ENCODE measurements around the gene BACH2. TPM values are rescaled to one million over a fixed set of nuclear protein-coding genes. Genes with fewer than 3 reads are reported as not detected.
"Not testable (repeated sequence)": the region's sequence is repeated elsewhere in the genome, so short reads cannot be mapped to it uniquely, and the experiment has no call there.

Gene BACH2
- total RNA-seq, 1 donor: under 0.01 TPM

DNA sequence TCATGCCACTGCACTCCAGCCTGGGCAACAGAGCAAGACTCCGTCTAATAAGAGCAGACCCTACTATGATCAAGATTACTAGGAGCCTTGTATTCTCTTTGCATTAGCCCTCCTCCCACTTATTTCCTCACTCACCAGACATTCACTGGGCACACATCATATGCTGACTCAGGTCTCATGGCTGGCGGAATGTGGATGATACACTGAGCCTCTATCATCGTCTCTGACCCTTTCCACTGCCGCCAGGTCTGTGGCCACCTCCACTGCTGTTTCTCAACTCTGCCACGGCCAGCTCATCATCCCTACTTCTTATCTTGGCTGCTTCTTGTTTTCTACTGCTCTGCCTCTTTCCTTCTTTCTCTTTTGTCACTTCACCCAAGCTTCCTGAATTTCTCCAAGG, 161.0 kb downstream of the BACH2 start:
- H3K4me3 ChIP-seq (ENCODE audit: low read depth, low read length): no peak overlapping the region
- peak; percentile 34 for DNase-seq (ENCODE audit: low read depth)
- TF ChIP-seq, protein P1, sequence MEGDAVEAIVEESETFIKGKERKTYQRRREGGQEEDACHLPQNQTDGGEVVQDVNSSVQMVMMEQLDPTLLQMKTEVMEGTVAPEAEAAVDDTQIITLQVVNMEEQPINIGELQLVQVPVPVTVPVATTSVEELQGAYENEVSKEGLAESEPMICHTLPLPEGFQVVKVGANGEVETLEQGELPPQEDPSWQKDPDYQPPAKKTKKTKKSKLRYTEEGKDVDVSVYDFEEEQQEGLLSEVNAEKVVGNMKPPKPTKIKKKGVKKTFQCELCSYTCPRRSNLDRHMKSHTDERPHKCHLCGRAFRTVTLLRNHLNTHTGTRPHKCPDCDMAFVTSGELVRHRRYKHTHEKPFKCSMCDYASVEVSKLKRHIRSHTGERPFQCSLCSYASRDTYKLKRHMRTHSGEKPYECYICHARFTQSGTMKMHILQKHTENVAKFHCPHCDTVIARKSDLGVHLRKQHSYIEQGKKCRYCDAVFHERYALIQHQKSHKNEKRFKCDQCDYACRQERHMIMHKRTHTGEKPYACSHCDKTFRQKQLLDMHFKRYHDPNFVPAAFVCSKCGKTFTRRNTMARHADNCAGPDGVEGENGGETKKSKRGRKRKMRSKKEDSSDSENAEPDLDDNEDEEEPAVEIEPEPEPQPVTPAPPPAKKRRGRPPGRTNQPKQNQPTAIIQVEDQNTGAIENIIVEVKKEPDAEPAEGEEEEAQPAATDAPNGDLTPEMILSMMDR (IDR thresholded peaks at IDR 0.05; ENCODE audit: insufficient read depth, low read depth, low read length): no peak

DNA sequence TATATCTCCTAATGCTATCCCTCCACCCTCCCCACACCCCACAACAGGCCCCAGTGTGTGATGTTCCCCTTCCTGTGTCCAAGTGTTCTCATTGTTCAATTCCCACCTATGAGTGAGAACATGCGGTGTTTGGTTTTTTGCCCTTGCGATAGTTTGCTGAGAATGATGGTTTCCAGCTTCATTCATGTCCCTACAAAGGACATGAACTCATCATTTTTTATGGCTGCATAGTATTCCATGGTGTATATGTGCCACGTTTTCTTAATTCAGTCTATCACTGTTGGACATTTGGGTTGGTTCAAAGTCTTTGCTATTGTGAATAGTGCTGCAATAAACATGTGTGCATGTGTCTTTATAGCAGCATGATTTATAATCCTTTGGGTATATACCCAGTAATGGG, 163.0 kb downstream of the BACH2 start:
- not testable (repeated sequence) for H3K4me3 ChIP-seq (ENCODE audit: low read depth, low read length); DNase-seq (ENCODE audit: low read depth)

DNA sequence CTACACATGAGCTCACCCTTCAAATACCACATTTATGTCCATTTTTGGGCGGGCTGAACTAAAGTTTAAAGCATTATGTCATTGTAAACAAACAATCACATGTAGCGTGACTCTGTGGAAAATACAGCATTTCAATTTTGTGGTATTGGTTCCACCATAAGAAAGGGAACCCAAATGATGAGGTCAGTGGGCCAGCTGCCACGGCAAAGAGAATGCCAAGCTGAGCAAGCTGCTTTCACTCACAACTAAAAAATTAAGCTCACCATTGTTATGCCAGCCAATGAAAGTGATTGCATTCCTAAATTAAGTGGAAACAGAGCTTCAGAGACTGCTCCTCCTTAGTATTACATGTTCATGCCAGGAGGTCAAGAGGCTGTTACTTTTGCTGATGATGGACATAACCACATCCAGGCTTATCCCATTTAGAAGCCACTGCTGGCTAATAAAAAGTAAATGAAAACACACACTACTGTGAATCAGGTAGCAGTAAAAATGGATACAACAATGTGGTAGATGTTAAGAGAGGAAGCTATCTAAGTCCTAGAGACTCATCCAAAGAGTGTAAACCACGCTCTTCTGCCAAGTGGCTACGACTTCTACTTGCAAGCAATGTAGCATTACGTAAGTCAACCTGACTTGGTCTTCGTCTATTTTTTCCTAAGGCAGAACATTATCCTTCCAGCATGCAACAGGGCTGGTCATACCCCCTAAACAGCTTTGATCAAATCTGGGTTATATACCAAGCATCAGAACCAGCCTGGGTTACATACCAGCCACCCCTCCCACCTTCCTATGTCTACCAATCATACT, 164.8 kb downstream of the BACH2 start:
- H3K4me3 ChIP-seq (ENCODE audit: low read depth, low read length): no peak overlapping the region
- TF ChIP-seq, protein P1 (IDR thresholded peaks at IDR 0.05; ENCODE audit: insufficient read depth, low read depth, low read length): no peak
- peak; percentile 15 for DNase-seq (ENCODE audit: low read depth)

DNA sequence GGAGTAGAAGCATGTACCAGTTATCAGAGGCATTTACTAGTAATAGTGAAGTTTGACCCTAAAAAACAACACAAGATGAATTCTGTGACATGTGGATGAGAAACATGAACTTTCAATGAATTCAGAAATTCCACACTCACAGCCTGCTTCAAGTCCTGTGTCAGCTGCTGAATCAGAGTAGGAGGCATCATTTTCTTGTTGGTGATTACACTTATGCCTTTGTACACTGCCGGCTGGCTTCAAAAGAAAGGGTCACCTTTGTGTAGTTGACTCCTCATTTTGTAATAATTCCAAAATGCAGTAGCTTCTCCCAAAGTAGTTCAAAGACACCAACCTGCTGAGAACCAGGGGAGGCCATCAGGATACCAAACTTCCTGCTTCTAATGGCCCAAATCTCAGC, 165.5 kb downstream of the BACH2 start:
- no peak for DNase-seq (ENCODE audit: low read depth)
- TF ChIP-seq, protein P1 (IDR thresholded peaks at IDR 0.05; ENCODE audit: insufficient read depth, low read depth, low read length): no peak
- no peak overlapping the region for H3K4me3 ChIP-seq (ENCODE audit: low read depth, low read length)

DNA sequence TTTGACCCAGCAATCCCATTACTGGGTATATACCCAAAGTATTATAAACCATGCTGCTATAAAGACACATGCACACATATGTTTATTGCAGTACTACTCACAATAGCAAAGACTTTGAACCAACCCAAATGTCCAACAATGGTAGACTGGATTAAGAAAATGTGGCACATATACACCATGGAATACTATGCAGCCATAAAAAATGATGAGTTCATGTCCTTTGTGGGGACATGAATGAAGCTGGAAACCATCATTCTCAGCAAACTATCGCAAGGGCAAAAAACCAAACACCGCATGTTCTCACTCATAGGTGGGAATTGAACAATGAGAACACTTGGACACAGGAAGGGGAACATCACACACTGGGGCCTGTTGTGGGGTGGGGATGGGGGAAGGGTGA, 168.0 kb downstream of the BACH2 start:
- not testable (repeated sequence) for DNase-seq (ENCODE audit: low read depth); H3K4me3 ChIP-seq (ENCODE audit: low read depth, low read length)

DNA sequence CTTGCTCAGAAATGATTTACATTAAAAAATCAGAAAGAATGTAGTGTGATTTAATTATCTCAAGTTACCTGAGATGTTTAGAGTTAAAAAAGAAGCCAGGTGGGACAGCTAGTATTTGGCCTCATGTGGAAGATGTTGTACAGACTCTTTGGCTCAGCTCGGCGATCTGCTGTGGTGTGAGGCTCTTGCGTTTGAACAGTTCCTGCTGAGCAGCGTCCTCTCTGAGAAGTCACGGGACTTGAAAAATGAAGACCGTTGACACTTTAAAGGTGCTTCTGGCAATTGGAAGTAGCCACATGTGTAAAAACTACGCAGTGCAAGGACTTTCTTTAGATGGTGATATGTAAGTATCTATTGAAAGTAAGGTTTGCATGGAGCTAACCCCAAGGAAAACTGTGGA, 169.0 kb downstream of the BACH2 start:
- DNase-seq (ENCODE audit: low read depth): no peak
- H3K4me3 ChIP-seq (ENCODE audit: low read depth, low read length): no peak overlapping the region
- TF ChIP-seq, protein P1 (IDR thresholded peaks at IDR 0.05; ENCODE audit: insufficient read depth, low read depth, low read length): no peak

DNA sequence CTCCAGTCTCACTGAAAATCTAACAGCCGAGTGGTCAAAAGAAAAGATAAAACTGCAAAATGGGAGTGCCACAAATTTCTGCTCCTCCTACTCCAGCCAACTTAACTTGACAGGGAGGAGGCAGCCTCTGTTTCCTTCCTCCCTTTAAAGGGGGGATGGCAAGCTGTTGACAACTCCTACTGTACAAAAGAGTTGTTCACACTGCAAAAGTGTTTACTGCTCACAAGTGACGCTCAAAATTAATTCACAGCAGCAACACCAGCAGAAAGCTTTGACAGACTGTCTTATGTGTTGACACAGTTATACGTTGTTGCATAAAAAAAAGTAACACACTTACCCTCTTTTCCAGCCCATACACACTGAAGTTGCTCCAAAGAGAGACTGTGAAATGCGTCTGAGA, 169.8 kb downstream of the BACH2 start:
- no peak for DNase-seq (ENCODE audit: low read depth)
- TF ChIP-seq, protein P1 (IDR thresholded peaks at IDR 0.05; ENCODE audit: insufficient read depth, low read depth, low read length): no peak
- H3K4me3 ChIP-seq (ENCODE audit: low read depth, low read length): no peak overlapping the region

DNA sequence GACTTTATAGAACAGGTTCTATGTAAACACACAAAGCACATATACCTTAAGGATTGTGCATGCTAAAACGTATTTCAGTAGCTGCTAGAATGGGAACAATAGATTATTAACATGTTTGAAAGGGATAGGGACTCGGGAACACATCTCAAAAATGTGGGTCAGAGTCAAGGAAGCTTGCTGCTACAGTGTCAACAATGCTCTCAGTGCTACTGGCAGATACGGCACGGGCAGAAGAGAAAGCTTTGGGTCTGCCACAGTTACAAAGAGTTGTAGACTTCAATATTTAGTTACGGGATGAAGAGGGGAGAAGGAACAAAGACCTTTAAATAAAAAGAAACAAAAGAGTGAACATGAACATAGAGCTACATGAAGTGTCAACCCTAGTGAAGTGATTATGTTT, 170.5 kb downstream of the BACH2 start:
- TF ChIP-seq, protein P1 (IDR thresholded peaks at IDR 0.05; ENCODE audit: insufficient read depth, low read depth, low read length): no peak
- no peak for DNase-seq (ENCODE audit: low read depth)
- H3K4me3 ChIP-seq (ENCODE audit: low read depth, low read length): no peak overlapping the region

All from fibroblast of villous mesenchyme (primary cell).